IMR-90 (cell line): Measurements from ENCODE around the gene PRPF8. TPM values are rescaled to one million over a fixed set of nuclear protein-coding genes. Genes with fewer than 3 reads are reported as not detected.

Experiments
- ATAC-seq: fragments of 200-7000 bp; cut with Tn5 transposase; 2 replicates; pipeline ENCODE4 v1.9.1; 2020; ENCODE audit warnings: low read depth, mild to moderate bottlenecking, moderate library complexity
- BruUV-seq: library from RNA; stranded (reverse); fragments of 400-500 nt; replicated peaks from 2 replicates; lab custom pipeline; 2021; lab: Mats Ljungman, UMichigan
- CTCF ChIA-PET: fragments of 300-600 bp; formaldehyde crosslinking; extraction: SDS; loops from one replicate; lab custom pipeline; 2021; ENCODE audit warnings: antibody characterized with exemption; lab: Yijun Ruan, JAX
- POLR2A ChIA-PET: fragments of 300-600 bp; sonication (Branson Sonifier 250); formaldehyde crosslinking; loops from one replicate; lab custom pipeline; 2022; ENCODE audit warnings: antibody characterized with exemption; ENCODE audit not compliant: unreplicated experiment; lab: Charles Lee
- DNase-seq: peaks from one replicate; pipeline ENCODE4 v3.0.0; 2013
- H2AFZ ChIP-seq: replicated peaks from 2 replicates; pipeline ENCODE3; 2013; ENCODE audit warnings: low read length, mild to moderate bottlenecking; ENCODE audit not compliant: poor library complexity
- H2AK5ac ChIP-seq: 2 replicates; pipeline ENCODE4 v1.6.1; 2013; ENCODE audit warnings: low read depth, low read length, inconsistent platforms
- H2AK9ac ChIP-seq: replicated peaks from 2 replicates; pipeline ENCODE3; 2013; ENCODE audit warnings: mild to moderate bottlenecking, low read depth, low read length, moderate library complexity; ENCODE audit not compliant: poor library complexity
- H2BK120ac ChIP-seq: 2 replicates; pipeline ENCODE4 v1.6.1; 2013; ENCODE audit warnings: low read depth, low read length, inconsistent platforms
- H2BK15ac ChIP-seq: 3 replicates; pipeline ENCODE4 v1.6.1; 2013; ENCODE audit warnings: low read depth, low read length, inconsistent platforms
- H2BK20ac ChIP-seq: 2 replicates; pipeline ENCODE4 v1.6.1; 2013; ENCODE audit warnings: low read depth, mild to moderate bottlenecking, inconsistent platforms, low read length, moderate library complexity
- H2BK5ac ChIP-seq: 2 replicates; pipeline ENCODE4 v1.6.1; 2013; ENCODE audit warnings: mild to moderate bottlenecking, low read depth, low read length, inconsistent platforms; ENCODE audit not compliant: poor library complexity, severe bottlenecking
- H3K14ac ChIP-seq: replicated peaks from 2 replicates; pipeline ENCODE4 v1.6.1; 2013; ENCODE audit warnings: low read depth, low read length, inconsistent platforms
- H3K18ac ChIP-seq: 2 replicates; pipeline ENCODE4 v1.6.1; 2013; ENCODE audit warnings: low read depth, low read length, control low read depth
- H3K23ac ChIP-seq: 2 replicates; pipeline ENCODE4 v1.6.1; 2013; ENCODE audit warnings: low read depth, low read length, inconsistent platforms
- H3K27ac ChIP-seq: 2 replicates; pipeline ENCODE4 v1.5.1; 2013; ENCODE audit warnings: mild to moderate bottlenecking, control low read depth, low read length; ENCODE audit not compliant: insufficient read depth
- H3K27me3 ChIP-seq: 2 replicates; pipeline ENCODE4 v1.6.1; 2013; ENCODE audit warnings: low read length; ENCODE audit not compliant: control insufficient read depth, insufficient read depth
- H3K36me3 ChIP-seq: 2 replicates; pipeline ENCODE4 v1.6.1; 2013; ENCODE audit warnings: low read length, mixed read lengths; ENCODE audit not compliant: control insufficient read depth, insufficient read depth
- H3K4ac ChIP-seq: 2 replicates; pipeline ENCODE4 v1.6.1; 2013; ENCODE audit warnings: low read depth, low read length, inconsistent platforms
- H3K4me1 ChIP-seq: 2 replicates; pipeline ENCODE4 v1.6.1; 2013; ENCODE audit warnings: low read length, mixed read lengths; ENCODE audit not compliant: control insufficient read depth, insufficient read depth
- H3K4me2 ChIP-seq: 2 replicates; pipeline ENCODE4 v1.6.1; 2013; ENCODE audit warnings: low read depth, mild to moderate bottlenecking, control low read depth, low read length, moderate library complexity
- H3K4me3 ChIP-seq: 2 replicates; pipeline ENCODE4 v1.5.1; 2013; ENCODE audit warnings: low read depth, mild to moderate bottlenecking, control low read depth, low read length, moderate library complexity; ENCODE audit not compliant: insufficient read depth
- H3K56ac ChIP-seq: 2 replicates; pipeline ENCODE4 v1.6.1; 2013; ENCODE audit warnings: low read length, inconsistent platforms; ENCODE audit not compliant: insufficient read depth; ENCODE audit errors: extremely low read depth
- H3K79me1 ChIP-seq, 2 experiments: 2 replicates each; pipeline ENCODE4 v1.6.1; 2013; ENCODE audit warnings: low read length in 2 of 2, inconsistent platforms in 1 of 2, low read depth in 1 of 2
- H3K9ac ChIP-seq: 2 replicates; pipeline ENCODE4 v1.6.1; 2013; ENCODE audit warnings: low read depth, low read length, control low read depth
- H3K9me1 ChIP-seq: 2 replicates; pipeline ENCODE4 v1.6.1; 2013; ENCODE audit warnings: low read length, inconsistent platforms; ENCODE audit not compliant: insufficient read depth
- H3K9me3 ChIP-seq: 2 replicates; pipeline ENCODE4 v1.6.1; 2013; ENCODE audit warnings: low read length; ENCODE audit not compliant: control insufficient read depth, insufficient read depth
- H4K20me1 ChIP-seq: 2 replicates; pipeline ENCODE4 v1.6.1; 2013; ENCODE audit warnings: low read length, inconsistent platforms; ENCODE audit not compliant: insufficient read depth
- H4K5ac ChIP-seq: 2 replicates; pipeline ENCODE4 v1.6.1; 2013; ENCODE audit warnings: mild to moderate bottlenecking, low read depth, low read length, control low read depth
- H4K8ac ChIP-seq, 2 experiments: 2 replicates each; pipeline ENCODE4 v1.6.1; 2013; ENCODE audit warnings: low read depth in 2 of 2, low read length in 2 of 2, control low read depth in 1 of 2, inconsistent platforms in 1 of 2
- H4K91ac ChIP-seq: 2 replicates; pipeline ENCODE4 v1.6.1; 2013; ENCODE audit warnings: low read depth, low read length, inconsistent platforms; ENCODE audit not compliant: insufficient read depth
- BHLHE40 ChIP-seq: fragments of 150-350 bp; IDR thresholded peaks from 2 replicates; pipeline ENCODE4 v1.6.1; 2016; ENCODE audit warnings: mild to moderate bottlenecking, low read depth, low read length
- CHD1 ChIP-seq: IDR thresholded peaks from 2 replicates; pipeline ENCODE4 v1.6.1; 2012; ENCODE audit warnings: low read depth, low read length, improper control_type of control experiment
- CTCF ChIP-seq: conservative IDR thresholded peaks from 2 replicates; pipeline ENCODE4 v1.5.1; 2012; ENCODE audit warnings: mild to moderate bottlenecking, low read depth, low read length, improper control_type of control experiment
- ELK1 ChIP-seq: fragments of 150-350 bp; IDR thresholded peaks from 2 replicates; pipeline ENCODE4 v1.6.1; 2016; ENCODE audit warnings: low read depth, mild to moderate bottlenecking, low read length, moderate library complexity, borderline replicate concordance
- FOS ChIP-seq: fragments of 150-350 bp; IDR thresholded peaks from 2 replicates; pipeline ENCODE4 v1.6.1; 2016; ENCODE audit warnings: low read depth, low read length
- MAFK ChIP-seq: IDR thresholded peaks from 2 replicates; pipeline ENCODE4 v1.6.1; 2012; ENCODE audit warnings: low read depth, low read length, improper control_type of control experiment
- MAZ ChIP-seq: IDR thresholded peaks from 2 replicates; pipeline ENCODE4 v1.6.1; 2012; ENCODE audit warnings: low read depth, mild to moderate bottlenecking, low read length, improper control_type of control experiment, moderate library complexity, borderline replicate concordance
- MXI1 ChIP-seq: IDR thresholded peaks from 2 replicates; pipeline ENCODE4 v1.6.1; 2012; ENCODE audit warnings: low read depth, mild to moderate bottlenecking, low read length, moderate library complexity, borderline replicate concordance
- NFE2L2 ChIP-seq: fragments of 150-350 bp; IDR thresholded peaks from 2 replicates; pipeline ENCODE4 v1.6.1; 2016; ENCODE audit warnings: low read depth, mild to moderate bottlenecking, low read length
- POLR2A ChIP-seq: IDR thresholded peaks from 2 replicates; pipeline ENCODE4 v1.6.1; 2012; ENCODE audit warnings: mild to moderate bottlenecking, low read depth, low read length
- RCOR1 ChIP-seq: IDR thresholded peaks from 2 replicates; pipeline ENCODE4 v1.6.1; 2012; ENCODE audit warnings: mild to moderate bottlenecking, low read length, improper control_type of control experiment; ENCODE audit not compliant: insufficient replicate concordance
- RFX5 ChIP-seq: IDR thresholded peaks from 2 replicates; pipeline ENCODE4 v1.8.0; 2012; ENCODE audit warnings: low read depth, mild to moderate bottlenecking, low read length, moderate library complexity
- SMC3 ChIP-seq: fragments of 150-350 bp; IDR thresholded peaks from 2 replicates; pipeline ENCODE4 v1.6.1; 2016; ENCODE audit warnings: low read depth, mild to moderate bottlenecking, antibody characterized with exemption, low read length, moderate library complexity
- USF2 ChIP-seq: fragments of 150-350 bp; IDR thresholded peaks from 2 replicates; pipeline ENCODE4 v1.6.1; 2017; ENCODE audit warnings: mild to moderate bottlenecking, antibody characterized with exemption, low read length, low read depth
- WGBS, 2 experiments: methylation state at CpG; one replicate each; pipeline versions ENCODE4 v1.1.5 to v1.1.7; 2013; ENCODE audit warnings: missing lambda C conversion rate in 2 of 2; ENCODE audit not compliant: insufficient read length in 1 of 2; ENCODE audit errors: extremely low coverage in 2 of 2; 5-methylcytosine and 5-hydroxymethylcytosine counted together
- dilution Hi-C: fragments of 300-500 bp; cut with HindIII; formaldehyde crosslinking; loops from one replicate; pipeline ENCODE4 v1.14.3; 2018; ENCODE audit warnings: low sequenced_read_pairs; ENCODE audit not compliant: unreplicated experiment
- in situ Hi-C: fragments of 300-500 bp; cut with MboI; formaldehyde crosslinking; loops from 3 replicates; pipeline ENCODE4 v1.14.3; 2019; ENCODE audit warnings: low sequenced_read_pairs, inconsistent platforms, mixed read lengths
- intact Hi-C: fragments of 100-400 bp; cut with micrococcal nuclease; formaldehyde crosslinking; loops from 2 replicates; pipeline ENCODE4 v1.10.0; 2022
- polyA plus RNA-seq, 3 experiments: library from polyadenylated mRNA; depleted of rRNA; stranded (reverse); fragments of >200 nt; gene quantifications; 2 replicates each; pipeline ENCODE4 v1.2.3, GENCODE V29; 2012; ENCODE audit warnings: low replicate concordance in 1 of 3
- total RNA-seq: library from RNA; depleted of rRNA; stranded (reverse); fragments of >200 nt; gene quantifications from 2 replicates; pipeline ENCODE4 v1.2.3, GENCODE V29; 2012

PRPF8 gene
- total and polyA plus RNA-seq, 2 of the 4 experiments (the other 2 are of a cell fraction) = 141 to 160 TPM

- H3K23ac ChIP-seq = peak overlapping the region; percentile 87
- peaks cover 3% of the 10 kb centered on the region for H3K4me1 ChIP-seq
- H3K4ac ChIP-seq = no peak overlapping the region
- in situ Hi-C loops (no loop called here), dilution Hi-C loops (no loop called here), intact Hi-C loops (no loop called here)
- no peaks in the 10 kb centered on the region for H3K27me3 ChIP-seq
- no peak for ATAC-seq
- H3K9me1 ChIP-seq = peaks cover 16% of the 10 kb centered on the region
- H4K91ac ChIP-seq = no peak overlapping the region
- no peak overlapping the region for H3K18ac ChIP-seq
- CTCF ChIA-PET = interaction anchor here (1.2 kb wide), 1 partner anchor 14 kb away, joined by 3 read pairs; no protein-coding TSS in a partner anchor
- H3K4me3 ChIP-seq = peak overlapping the region; percentile 61
- no peak overlapping the region for H2BK20ac ChIP-seq
- peak overlapping the region; percentile 15; the same call in 1 of the 2 replicates for H3K27ac ChIP-seq
- no peaks in the 10 kb centered on the region for H3K9me3 ChIP-seq
- no peak overlapping the region for H2BK15ac ChIP-seq
- TF ChIP-seq RCOR1 (no peak), MAZ (no peak), CTCF (no peak), MXI1 (no peak), CHD1 (no peak), FOS (no peak), NFE2L2 (no peak), USF2 (no peak), SMC3 (no peak), POLR2A (no peak), RFX5 (no peak), ELK1 (no peak), BHLHE40 (no peak), MAFK (no peak)
- peak overlapping the region; percentile 5 for H3K14ac ChIP-seq
- H3K56ac ChIP-seq = no peak overlapping the region
- peak overlapping the region; percentile 1; the same call in 1 of the 2 replicates for H2AK5ac ChIP-seq
- no peak overlapping the region for H2BK120ac ChIP-seq
- H3K79me1 ChIP-seq = peaks cover 39 to 58% of the 10 kb centered on the region in 2 experiments
- no peak for DNase-seq
- H4K5ac ChIP-seq = no peak overlapping the region
- H4K8ac ChIP-seq = no peak overlapping the region
- no peak overlapping the region for H2AFZ ChIP-seq
- H3K9ac ChIP-seq = peak overlapping the region; percentile 77
- H4K20me1 ChIP-seq = peaks cover 45% of the 10 kb centered on the region
- H3K36me3 ChIP-seq = peaks cover 43% of the 10 kb centered on the region
- BruUV-seq = no TSS peak
- 92% methylated on average over 2 of the region's 5 CpGs; no CpG with 5 or more reads in 1 of the 2 experiments for WGBS, 2 experiments
- POLR2A ChIA-PET = interaction anchor here (0.6 to 1.4 kb wide), 2 partner anchors 26 to 34 kb away, joined by 3 to 20 read pairs; no protein-coding TSS in a partner anchor
- peak overlapping the region; percentile 18 for H2AK9ac ChIP-seq
- no peak overlapping the region for H2BK5ac ChIP-seq
- peak overlapping the region; percentile 97 for H3K4me2 ChIP-seq
Observed at GRCh38 chr17:1683459-1683858, 1.2 kb downstream of the PRPF8 start.
